HepG2 (cell line): ENCODE data around the gene CDK5RAP2. TPM values are rescaled to one million over a fixed set of nuclear protein-coding genes. Genes with fewer than 3 reads are reported as not detected.

Experiments
- ARNTL ChIP-seq: sonication (generic); formaldehyde crosslinking; IDR thresholded peaks from 2 replicates; pipeline ENCODE4 v1.4.0; 2020; ENCODE audit warnings: mild to moderate bottlenecking, missing genetic modification reagents
- ATF7 ChIP-seq, 2 experiments: fragments of 450-650 bp in 1 of 2; sonication (generic) in 1 of 2; formaldehyde crosslinking in 1 of 2; IDR thresholded peaks; 2 replicates each; pipeline versions ENCODE4 v1.4.0 to v1.6.1; 2016 to 2020; ENCODE audit warnings: antibody characterized with exemption in 1 of 2, mild to moderate bottlenecking in 1 of 2, missing genetic modification reagents in 1 of 2
- CEBPG ChIP-seq: IDR thresholded peaks from 2 replicates; pipeline ENCODE4 v1.6.1; 2016
- DR1 ChIP-seq: sonication (generic); formaldehyde crosslinking; IDR thresholded peaks from 2 replicates; pipeline ENCODE4 v1.8.0; 2021; ENCODE audit warnings: mild to moderate bottlenecking, missing genetic modification reagents, inconsistent platforms
- HDAC1 ChIP-seq: sonication (generic); formaldehyde crosslinking; IDR thresholded peaks from 2 replicates; pipeline ENCODE4 v1.5.1; 2020; ENCODE audit warnings: mild to moderate bottlenecking, missing genetic modification reagents
- HIVEP1 ChIP-seq: sonication (generic); formaldehyde crosslinking; IDR thresholded peaks from 2 replicates; pipeline ENCODE4 v1.4.0; 2020; ENCODE audit warnings: mild to moderate bottlenecking, missing genetic modification reagents
- MIXL1 ChIP-seq: IDR thresholded peaks from 2 replicates; pipeline ENCODE4 v1.6.1; 2016
- TOPORS ChIP-seq: sonication (generic); formaldehyde crosslinking; IDR thresholded peaks from 2 replicates; pipeline ENCODE4 v1.8.0; 2023; ENCODE audit warnings: mild to moderate bottlenecking, missing genetic modification reagents
- ZBTB8A ChIP-seq: sonication (generic); formaldehyde crosslinking; IDR thresholded peaks from 2 replicates; pipeline ENCODE4 v1.4.0; 2020; ENCODE audit warnings: mild to moderate bottlenecking, low read depth, missing genetic modification reagents, borderline replicate concordance
- ZNF12 ChIP-seq: sonication (generic); formaldehyde crosslinking; IDR thresholded peaks from 2 replicates; pipeline ENCODE4 v1.5.0; 2020; ENCODE audit warnings: missing genetic modification reagents
- ZNF235 ChIP-seq: sonication (generic); formaldehyde crosslinking; IDR thresholded peaks from 2 replicates; pipeline ENCODE4 v1.8.1; 2023; ENCODE audit warnings: mild to moderate bottlenecking, missing genetic modification reagents, borderline replicate concordance
- ZNF44 ChIP-seq: sonication (generic); formaldehyde crosslinking; IDR thresholded peaks from 2 replicates; pipeline ENCODE4 v1.5.1; 2020; ENCODE audit warnings: mild to moderate bottlenecking, missing genetic modification reagents
- ZNF616 ChIP-seq: sonication (generic); formaldehyde crosslinking; IDR thresholded peaks from 2 replicates; pipeline ENCODE4 v1.5.0; 2020; ENCODE audit warnings: low read depth, mild to moderate bottlenecking, missing genetic modification reagents
- ZNF746 ChIP-seq: sonication (generic); formaldehyde crosslinking; IDR thresholded peaks from 2 replicates; pipeline ENCODE4 v1.8.0; 2022; ENCODE audit warnings: mild to moderate bottlenecking, missing genetic modification reagents
- ZNF766 ChIP-seq: sonication (generic); formaldehyde crosslinking; IDR thresholded peaks from 2 replicates; pipeline ENCODE4 v1.5.0; 2020; ENCODE audit warnings: missing genetic modification reagents, borderline replicate concordance
- ZSCAN29 ChIP-seq: sonication (generic); formaldehyde crosslinking; conservative IDR thresholded peaks from 2 replicates; pipeline ENCODE4 v1.4.0; 2020; ENCODE audit warnings: mild to moderate bottlenecking, missing genetic modification reagents
- polyA plus RNA-seq, 8 experiments: library from polyadenylated mRNA; depleted of rRNA in 3 of 8; stranded (reverse) in 7 of 8; unstranded in 1 of 8; fragments of >200 nt; fragmentation: Illumina TruSeq in 4 of 8; extraction: Trizol in 4 of 8; gene quantifications; 2 replicates each; pipeline versions ENCODE4 v1.2.1 to v1.2.3, GENCODE V29; 2011 to 2016; ENCODE audit warnings: low read depth in 4 of 8, missing spikeins in 1 of 8, mixed read lengths in 1 of 8; ENCODE audit not compliant: insufficient read depth in 1 of 8
- total RNA-seq, 5 experiments: library from RNA; depleted of rRNA; stranded (reverse); fragments of >200 nt; fragmentation: Illumina TruSeq; extraction: Trizol; gene quantifications; 2 replicates each; pipeline ENCODE4 v1.2.3, GENCODE V29; 2016; ENCODE audit warnings: low read depth in 1 of 5
- TF ChIP-seq, protein P1 (sequence below): sonication (generic); formaldehyde crosslinking; IDR thresholded peaks from 2 replicates; pipeline ENCODE4 v1.4.0; 2020; ENCODE audit warnings: mild to moderate bottlenecking, missing genetic modification reagents
- TF ChIP-seq, protein P2 (sequence below): sonication (generic); formaldehyde crosslinking; conservative IDR thresholded peaks from 2 replicates; pipeline ENCODE4 v1.4.0; 2020; ENCODE audit warnings: missing genetic modification reagents
- TF ChIP-seq, protein P3 (sequence below): sonication (generic); formaldehyde crosslinking; IDR thresholded peaks from 2 replicates; pipeline ENCODE4 v1.5.0; 2020; ENCODE audit warnings: mild to moderate bottlenecking, missing genetic modification reagents, borderline replicate concordance

Gene CDK5RAP2
- total and polyA plus RNA-seq, 2 of the 13 experiments (the other 11 are each of a cell fraction or from before 2014, with no cell fraction given) = 31.8 to 42.2 TPM

- TF ChIP-seq, protein P1, sequence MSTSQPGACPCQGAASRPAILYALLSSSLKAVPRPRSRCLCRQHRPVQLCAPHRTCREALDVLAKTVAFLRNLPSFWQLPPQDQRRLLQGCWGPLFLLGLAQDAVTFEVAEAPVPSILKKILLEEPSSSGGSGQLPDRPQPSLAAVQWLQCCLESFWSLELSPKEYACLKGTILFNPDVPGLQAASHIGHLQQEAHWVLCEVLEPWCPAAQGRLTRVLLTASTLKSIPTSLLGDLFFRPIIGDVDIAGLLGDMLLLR (CRISPR knock-in tag) = no peak
- TF ChIP-seq TOPORS (CRISPR knock-in tag) (no peak), DR1 (CRISPR knock-in tag) (no peak), HDAC1 (CRISPR knock-in tag) (no peak), ZSCAN29 (CRISPR knock-in tag) (no peak), ZBTB8A (no peak), ZNF746 (CRISPR knock-in tag) (no peak), HIVEP1 (CRISPR knock-in tag) (no peak), CEBPG (CRISPR knock-in tag) (peak; percentile 88), ZNF235 (no peak), ZNF12 (CRISPR knock-in tag) (no peak), ZNF44 (CRISPR knock-in tag) (no peak), ATF7 (IDR thresholded peaks at IDR 0.05) (peak; percentile 70), ATF7 (CRISPR knock-in tag; IDR thresholded peaks at IDR 0.05) (no peak), ZNF766 (CRISPR knock-in tag) (no peak), ARNTL (CRISPR knock-in tag) (no peak), ZNF616 (CRISPR knock-in tag) (no peak), MIXL1 (CRISPR knock-in tag) (no peak)
- TF ChIP-seq, protein P2, sequence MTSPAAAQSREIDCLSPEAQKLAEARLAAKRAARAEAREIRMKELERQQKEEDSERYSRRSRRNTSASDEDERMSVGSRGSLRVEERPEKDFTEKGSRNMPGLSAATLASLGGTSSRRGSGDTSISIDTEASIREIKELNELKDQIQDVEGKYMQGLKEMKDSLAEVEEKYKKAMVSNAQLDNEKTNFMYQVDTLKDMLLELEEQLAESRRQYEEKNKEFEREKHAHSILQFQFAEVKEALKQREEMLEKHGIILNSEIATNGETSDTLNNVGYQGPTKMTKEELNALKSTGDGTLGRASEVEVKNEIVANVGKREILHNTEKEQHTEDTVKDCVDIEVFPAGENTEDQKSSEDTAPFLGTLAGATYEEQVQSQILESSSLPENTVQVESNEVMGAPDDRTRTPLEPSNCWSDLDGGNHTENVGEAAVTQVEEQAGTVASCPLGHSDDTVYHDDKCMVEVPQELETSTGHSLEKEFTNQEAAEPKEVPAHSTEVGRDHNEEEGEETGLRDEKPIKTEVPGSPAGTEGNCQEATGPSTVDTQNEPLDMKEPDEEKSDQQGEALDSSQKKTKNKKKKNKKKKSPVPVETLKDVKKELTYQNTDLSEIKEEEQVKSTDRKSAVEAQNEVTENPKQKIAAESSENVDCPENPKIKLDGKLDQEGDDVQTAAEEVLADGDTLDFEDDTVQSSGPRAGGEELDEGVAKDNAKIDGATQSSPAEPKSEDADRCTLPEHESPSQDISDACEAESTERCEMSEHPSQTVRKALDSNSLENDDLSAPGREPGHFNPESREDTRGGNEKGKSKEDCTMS (CRISPR knock-in tag) = no peak
- TF ChIP-seq, protein P3, sequence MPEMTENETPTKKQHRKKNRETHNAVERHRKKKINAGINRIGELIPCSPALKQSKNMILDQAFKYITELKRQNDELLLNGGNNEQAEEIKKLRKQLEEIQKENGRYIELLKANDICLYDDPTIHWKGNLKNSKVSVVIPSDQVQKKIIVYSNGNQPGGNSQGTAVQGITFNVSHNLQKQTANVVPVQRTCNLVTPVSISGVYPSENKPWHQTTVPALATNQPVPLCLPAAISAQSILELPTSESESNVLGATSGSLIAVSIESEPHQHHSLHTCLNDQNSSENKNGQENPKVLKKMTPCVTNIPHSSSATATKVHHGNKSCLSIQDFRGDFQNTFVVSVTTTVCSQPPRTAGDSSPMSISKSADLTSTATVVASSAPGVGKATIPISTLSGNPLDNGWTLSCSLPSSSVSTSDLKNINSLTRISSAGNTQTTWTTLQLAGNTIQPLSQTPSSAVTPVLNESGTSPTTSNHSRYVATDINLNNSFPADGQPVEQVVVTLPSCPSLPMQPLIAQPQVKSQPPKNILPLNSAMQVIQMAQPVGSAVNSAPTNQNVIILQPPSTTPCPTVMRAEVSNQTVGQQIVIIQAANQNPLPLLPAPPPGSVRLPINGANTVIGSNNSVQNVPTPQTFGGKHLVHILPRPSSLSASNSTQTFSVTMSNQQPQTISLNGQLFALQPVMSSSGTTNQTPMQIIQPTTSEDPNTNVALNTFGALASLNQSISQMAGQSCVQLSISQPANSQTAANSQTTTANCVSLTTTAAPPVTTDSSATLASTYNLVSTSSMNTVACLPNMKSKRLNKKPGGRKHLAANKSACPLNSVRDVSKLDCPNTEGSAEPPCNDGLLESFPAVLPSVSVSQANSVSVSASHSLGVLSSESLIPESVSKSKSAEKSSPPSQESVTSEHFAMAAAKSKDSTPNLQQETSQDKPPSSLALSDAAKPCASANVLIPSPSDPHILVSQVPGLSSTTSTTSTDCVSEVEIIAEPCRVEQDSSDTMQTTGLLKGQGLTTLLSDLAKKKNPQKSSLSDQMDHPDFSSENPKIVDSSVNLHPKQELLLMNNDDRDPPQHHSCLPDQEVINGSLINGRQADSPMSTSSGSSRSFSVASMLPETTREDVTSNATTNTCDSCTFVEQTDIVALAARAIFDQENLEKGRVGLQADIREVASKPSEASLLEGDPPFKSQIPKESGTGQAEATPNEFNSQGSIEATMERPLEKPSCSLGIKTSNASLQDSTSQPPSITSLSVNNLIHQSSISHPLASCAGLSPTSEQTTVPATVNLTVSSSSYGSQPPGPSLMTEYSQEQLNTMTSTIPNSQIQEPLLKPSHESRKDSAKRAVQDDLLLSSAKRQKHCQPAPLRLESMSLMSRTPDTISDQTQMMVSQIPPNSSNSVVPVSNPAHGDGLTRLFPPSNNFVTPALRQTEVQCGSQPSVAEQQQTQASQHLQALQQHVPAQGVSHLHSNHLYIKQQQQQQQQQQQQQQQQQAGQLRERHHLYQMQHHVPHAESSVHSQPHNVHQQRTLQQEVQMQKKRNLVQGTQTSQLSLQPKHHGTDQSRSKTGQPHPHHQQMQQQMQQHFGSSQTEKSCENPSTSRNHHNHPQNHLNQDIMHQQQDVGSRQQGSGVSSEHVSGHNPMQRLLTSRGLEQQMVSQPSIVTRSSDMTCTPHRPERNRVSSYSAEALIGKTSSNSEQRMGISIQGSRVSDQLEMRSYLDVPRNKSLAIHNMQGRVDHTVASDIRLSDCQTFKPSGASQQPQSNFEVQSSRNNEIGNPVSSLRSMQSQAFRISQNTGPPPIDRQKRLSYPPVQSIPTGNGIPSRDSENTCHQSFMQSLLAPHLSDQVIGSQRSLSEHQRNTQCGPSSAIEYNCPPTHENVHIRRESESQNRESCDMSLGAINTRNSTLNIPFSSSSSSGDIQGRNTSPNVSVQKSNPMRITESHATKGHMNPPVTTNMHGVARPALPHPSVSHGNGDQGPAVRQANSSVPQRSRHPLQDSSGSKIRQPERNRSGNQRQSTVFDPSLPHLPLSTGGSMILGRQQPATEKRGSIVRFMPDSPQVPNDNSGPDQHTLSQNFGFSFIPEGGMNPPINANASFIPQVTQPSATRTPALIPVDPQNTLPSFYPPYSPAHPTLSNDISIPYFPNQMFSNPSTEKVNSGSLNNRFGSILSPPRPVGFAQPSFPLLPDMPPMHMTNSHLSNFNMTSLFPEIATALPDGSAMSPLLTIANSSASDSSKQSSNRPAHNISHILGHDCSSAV = no peak
Observed at GRCh38 chr9:120616966-120617935, 37.3 kb upstream of the CDK5RAP2 start (continued).
